ENCODE measurements around the gene ARID4B. TPM values are rescaled to one million over a fixed set of nuclear protein-coding genes. Genes with fewer than 3 reads are reported as not detected.

Gene ARID4B
- total and polyA plus RNA-seq, 4 experiments from 2014 or later, result 34.8 to 99.5 (median 90.8) TPM

- POLR2A ChIA-PET (ENCODE audit: partially characterized antibody), result interaction anchor here (0.6 to 1.3 kb wide), 4 partner anchors 8 to 118 kb away, joined by 3 to 4 read pairs (median 4); partner anchors contain the start of genes ARID4B and GGPS1
These were observed 28.7 kb downstream of the ARID4B start for GRCh38 chr1:235299169-235299858.

GRCh38 chr1:235298758-235299157, 29.2 kb downstream of the ARID4B start:
- peak overlapping the region; percentile 61 for H3K27ac ChIP-seq (ENCODE audit: low read depth, low read length)
- CTCF ChIA-PET (ENCODE audit: partially characterized antibody), result interaction anchor here (1.0 to 1.9 kb wide), 2 partner anchors 40 to 118 kb away, joined by 3 to 4 read pairs; no protein-coding TSS in a partner anchor
- peaks cover 37 to 64% (median 47%) of the 10 kb centered on the region in 4 donors for H3K4me1 Mint-ChIP-seq

More at GRCh38 chr1:235299169-235299858, 28.7 kb downstream of the ARID4B start:
- Histone ChIP-seq H3K4me1 (ENCODE audit: insufficient read depth, low read length) (peaks cover 84% of the 10 kb centered on the region), H3K27me3 (ENCODE audit: insufficient read depth, low read length) (no peaks in the 10 kb centered on the region), H3K4me3 (ENCODE audit: low read length in 2 of 2) (no peak overlapping the region), H3K36me3 (ENCODE audit: insufficient read depth, low read length) (no peaks in the 10 kb centered on the region), H3K9me3 (ENCODE audit: control insufficient read depth in 1 of 2, low read length in 2 of 2) (no peaks in the 10 kb centered on the region), H3K27ac (ENCODE audit: low read depth, low read length) (peak overlapping the region; percentile 61)
- intact Hi-C loops (cut with micrococcal nuclease), result loop anchor here (2.0 kb wide), 1 partner anchor 13 kb away; no protein-coding TSS in a partner anchor
- peaks cover 0 to 14% (median 4%) of the 10 kb centered on the region in 8 donors for H3K9me3 Mint-ChIP-seq
- peaks cover 38 to 70% (median 52%) of the 10 kb centered on the region in 4 donors for H3K4me1 Mint-ChIP-seq
- peak overlapping the region; percentile 34 to 82 (median 63) for H3K4me3 Mint-ChIP-seq
- peaks cover 0 to 8% of the 10 kb centered on the region in 2 donors for H3K36me3 Mint-ChIP-seq
- peak overlapping the region; percentile 93 to 96 (median 94) for H3K27ac Mint-ChIP-seq
- H3K27me3 Mint-ChIP-seq, result no peaks in the 10 kb centered on the region
- DNase-seq, result no peak
- CTCF ChIA-PET (ENCODE audit: partially characterized antibody), result interaction anchor here (1.0 to 1.9 kb wide), 2 partner anchors 41 to 117 kb away, joined by 3 to 4 read pairs; no protein-coding TSS in a partner anchor

GRCh38 chr1:235297579-235297978, 30.4 kb downstream of the ARID4B start:
- Mint-ChIP-seq H3K4me1 (peaks cover 37 to 64% (median 51%) of the 10 kb centered on the region in 4 donors), H3K4me3 (peak overlapping the region; percentile 58 to 86 (median 80)), H3K27me3 (no peaks in the 10 kb centered on the region), H3K9me3 (peaks cover 0 to 14% (median 4%) of the 10 kb centered on the region in 8 donors), H3K27ac (peak overlapping the region; percentile 84 to 99 (median 96)), H3K36me3 (peaks cover 0 to 4% of the 10 kb centered on the region in 2 donors)
- no peaks in the 10 kb centered on the region for H3K36me3 ChIP-seq (ENCODE audit: insufficient read depth, low read length)
- H3K27ac ChIP-seq (ENCODE audit: low read depth, low read length), result peak overlapping the region; percentile 86
- peaks cover 83% of the 10 kb centered on the region for H3K4me1 ChIP-seq (ENCODE audit: insufficient read depth, low read length)
- intact Hi-C loops (cut with micrococcal nuclease), result loop anchor here (1.0 kb wide), 1 partner anchor 31 kb away; the partner anchor contains the start of genes ARID4B and GGPS1
- POLR2A ChIA-PET (ENCODE audit: partially characterized antibody), result no interaction called here
- DNase-seq, result peak; percentile 53 to 91 (median 86)
- no peaks in the 10 kb centered on the region for H3K9me3 ChIP-seq (ENCODE audit: control insufficient read depth in 1 of 2, low read length in 2 of 2)
- CTCF ChIA-PET (ENCODE audit: partially characterized antibody), result no interaction called here
- peak overlapping the region in 1 of 2 donors; percentile 2 for H3K4me3 ChIP-seq (ENCODE audit: low read length in 2 of 2)
- no peaks in the 10 kb centered on the region for H3K27me3 ChIP-seq (ENCODE audit: insufficient read depth, low read length)

More at GRCh38 chr1:235298758-235299157, 29.2 kb downstream of the ARID4B start:
- H3K4me3 ChIP-seq (ENCODE audit: low read length in 2 of 2), result no peak overlapping the region
- Mint-ChIP-seq H3K36me3 (peaks cover 0 to 7% of the 10 kb centered on the region in 2 donors), H3K27me3 (no peaks in the 10 kb centered on the region), H3K27ac (peak overlapping the region; percentile 93 to 96 (median 94)), H3K4me3 (peak overlapping the region in 7 of 8 donors; percentile 17 to 82 (median 69)), H3K9me3 (peaks cover 0 to 14% (median 4%) of the 10 kb centered on the region in 8 donors)
- intact Hi-C loops (cut with micrococcal nuclease), result loop anchor here (2.0 kb wide), 1 partner anchor 14 kb away; no protein-coding TSS in a partner anchor
- POLR2A ChIA-PET (ENCODE audit: partially characterized antibody), result interaction anchor here (0.6 to 1.3 kb wide), 4 partner anchors 9 to 118 kb away, joined by 3 to 4 read pairs (median 4); partner anchors contain the start of genes ARID4B and GGPS1
- no peaks in the 10 kb centered on the region for H3K9me3 ChIP-seq (ENCODE audit: control insufficient read depth in 1 of 2, low read length in 2 of 2)
- DNase-seq, result no peak
- H3K4me1 ChIP-seq (ENCODE audit: insufficient read depth, low read length), result peaks cover 83% of the 10 kb centered on the region
- no peaks in the 10 kb centered on the region for H3K27me3 ChIP-seq (ENCODE audit: insufficient read depth, low read length)
- no peaks in the 10 kb centered on the region for H3K36me3 ChIP-seq (ENCODE audit: insufficient read depth, low read length)

GRCh38 chr1:235296729-235297128, 31.2 kb downstream of the ARID4B start:
- DNase-seq, result peak in 3 of 5 donors; percentile 28 to 37 (median 36)
- Mint-ChIP-seq H3K27me3 (no peaks in the 10 kb centered on the region), H3K4me3 (peak overlapping the region in 7 of 8 donors; percentile 58 to 86 (median 83)), H3K4me1 (peaks cover 37 to 63% (median 55%) of the 10 kb centered on the region in 4 donors), H3K9me3 (peaks cover 0 to 14% (median 4%) of the 10 kb centered on the region in 8 donors), H3K36me3 (peaks cover 0 to 3% of the 10 kb centered on the region in 2 donors), H3K27ac (peak overlapping the region; percentile 84 to 99 (median 96))
- no peaks in the 10 kb centered on the region for H3K36me3 ChIP-seq (ENCODE audit: insufficient read depth, low read length)
- no peaks in the 10 kb centered on the region for H3K27me3 ChIP-seq (ENCODE audit: insufficient read depth, low read length)
- H3K9me3 ChIP-seq (ENCODE audit: control insufficient read depth in 1 of 2, low read length in 2 of 2), result no peaks in the 10 kb centered on the region
- POLR2A ChIA-PET (ENCODE audit: partially characterized antibody), result interaction anchor here (0.7 kb wide), 1 partner anchor 31 kb away, joined by 3 read pairs; the partner anchor contains the start of genes ARID4B and GGPS1
- peak overlapping the region; percentile 86 for H3K27ac ChIP-seq (ENCODE audit: low read depth, low read length)
- H3K4me1 ChIP-seq (ENCODE audit: insufficient read depth, low read length), result peaks cover 83% of the 10 kb centered on the region
- H3K4me3 ChIP-seq (ENCODE audit: low read length in 2 of 2), result no peak overlapping the region
- intact Hi-C loops (cut with micrococcal nuclease), result loop anchor here (1.0 kb wide), 1 partner anchor 32 kb away; the partner anchor contains the start of genes ARID4B and GGPS1
- CTCF ChIA-PET (ENCODE audit: partially characterized antibody), result no interaction called here

- peaks cover 81% of the 10 kb centered on the region for H3K4me1 ChIP-seq (ENCODE audit: insufficient read depth, low read length)
- ChIA-PET POLR2A (ENCODE audit: partially characterized antibody) (no interaction called here), CTCF (ENCODE audit: partially characterized antibody) (no interaction called here)
- no peak overlapping the region for H3K4me3 ChIP-seq (ENCODE audit: low read length in 2 of 2)
- Mint-ChIP-seq H3K4me1 (peaks cover 41 to 68% (median 54%) of the 10 kb centered on the region in 4 donors), H3K9me3 (peaks cover 0 to 14% (median 4%) of the 10 kb centered on the region in 8 donors), H3K4me3 (peak overlapping the region in 5 of 8 donors; percentile 20 to 67 (median 47)), H3K36me3 (peaks cover 0 to 3% of the 10 kb centered on the region in 2 donors), H3K27me3 (no peaks in the 10 kb centered on the region), H3K27ac (peak overlapping the region; percentile 24 to 99 (median 89))
- no peaks in the 10 kb centered on the region for H3K27me3 ChIP-seq (ENCODE audit: insufficient read depth, low read length)
- intact Hi-C loops (cut with micrococcal nuclease), result no loop called here
- peak overlapping the region; percentile 39 for H3K27ac ChIP-seq (ENCODE audit: low read depth, low read length)
- H3K36me3 ChIP-seq (ENCODE audit: insufficient read depth, low read length), result no peaks in the 10 kb centered on the region
- no peak for DNase-seq
- no peaks in the 10 kb centered on the region for H3K9me3 ChIP-seq (ENCODE audit: control insufficient read depth in 1 of 2, low read length in 2 of 2)
These were observed 32.1 kb downstream of the ARID4B start for GRCh38 chr1:235295902-235296350.

- Mint-ChIP-seq H3K27me3 (no peaks in the 10 kb centered on the region), H3K27ac (peak overlapping the region in 6 of 7 donors; percentile 51 to 89 (median 74)), H3K4me3 (peak overlapping the region in 4 of 8 donors; percentile 23 to 75 (median 60)), H3K36me3 (peaks cover 0 to 10% of the 10 kb centered on the region in 2 donors), H3K4me1 (peaks cover 42 to 71% (median 55%) of the 10 kb centered on the region in 4 donors), H3K9me3 (peaks cover 0 to 14% (median 4%) of the 10 kb centered on the region in 8 donors)
- ChIA-PET CTCF (ENCODE audit: partially characterized antibody) (interaction anchor here (0.9 kb wide), 1 partner anchor 21 kb away, joined by 3 read pairs; no protein-coding TSS in a partner anchor), POLR2A (ENCODE audit: partially characterized antibody) (interaction anchor here (1.4 to 1.7 kb wide), 2 partner anchors 9 to 74 kb away, joined by 5 to 6 read pairs; partner anchors contain the start of gene TBCE)
- Histone ChIP-seq H3K27me3 (ENCODE audit: insufficient read depth, low read length) (no peaks in the 10 kb centered on the region), H3K9me3 (ENCODE audit: control insufficient read depth in 1 of 2, low read length in 2 of 2) (no peaks in the 10 kb centered on the region), H3K36me3 (ENCODE audit: insufficient read depth, low read length) (no peaks in the 10 kb centered on the region), H3K4me3 (ENCODE audit: low read length in 2 of 2) (no peak overlapping the region), H3K4me1 (ENCODE audit: insufficient read depth, low read length) (peaks cover 83% of the 10 kb centered on the region), H3K27ac (ENCODE audit: low read depth, low read length) (no peak overlapping the region)
- intact Hi-C loops (cut with micrococcal nuclease), result loop anchor here (2.0 kb wide), 1 partner anchor 35 kb away; no protein-coding TSS in a partner anchor
- no peak for DNase-seq
These were observed 34.5 kb downstream of the ARID4B start for GRCh38 chr1:235293322-235293942.
